ENCODE results near the gene CNTFR. TPM values are rescaled to one million over a fixed set of nuclear protein-coding genes. Genes with fewer than 3 reads are reported as not detected.

CNTFR gene
- total and polyA plus RNA-seq, 2 of the 8 experiments (the other 6 are each of a cell fraction or from before 2014, with no cell fraction given), result 1.2 to 4.2 TPM

GRCh38 chr9:34552606-34552981, 36.9 kb downstream of the CNTFR start:
- Histone ChIP-seq H3K4me3 (ENCODE audit: extremely low read depth in 1 of 4, insufficient read depth in 2 of 4, low read depth in 3 of 4, low read length in 4 of 4) (no peak overlapping the region), H3K9ac (replicated peaks in 1 of 4; ENCODE audit: extremely low read depth in 1 of 4, low read depth in 3 of 4, low read length in 3 of 4) (no peak overlapping the region), H2AFZ (ENCODE audit: low read length) (no peak overlapping the region), H3K36me3 (ENCODE audit: control insufficient read depth in 2 of 4, insufficient read depth in 4 of 4, low read length in 3 of 4) (no peaks in the 10 kb centered on the region), H2AK5ac (ENCODE audit: low read depth, low read length) (no peak overlapping the region), H3K79me1 (ENCODE audit: low read depth, low read length) (0 out of 2 replicates have a peak, but pooled peaks cover 2% of the 10 kb centered on the region), H2BK12ac (ENCODE audit: low read depth, low read length) (no peak overlapping the region), H3K18ac (ENCODE audit: extremely low read depth, low read length) (no peak overlapping the region), H3K27ac (ENCODE audit: low read depth, low read length) (no peak overlapping the region), H3K79me2 (ENCODE audit: control insufficient read depth in 1 of 2, insufficient read depth in 2 of 2, low read length in 2 of 2) (no peaks in the 10 kb centered on the region), H3K27me3 (replicated peaks in 1 of 4; ENCODE audit: control insufficient read depth in 3 of 4, extremely low read depth in 1 of 4, insufficient read depth in 3 of 4, low read length in 3 of 4) (peaks cover 0 to 8% (median 3%) of the 10 kb centered on the region in 4 experiments; a peak in 4 of 7 replicates), H3K4ac (replicated peaks; ENCODE audit: insufficient read length, low read depth, low read length) (no peak overlapping the region), H3K23me2 (ENCODE audit: low read depth, low read length) (no peaks in the 10 kb centered on the region), H3K14ac (ENCODE audit: insufficient read length) (no peak overlapping the region), H3K4me2 (ENCODE audit: insufficient read depth in 1 of 2, low read depth in 2 of 2, low read length in 2 of 2) (no peak overlapping the region), H2BK20ac (ENCODE audit: low read length) (no peak overlapping the region), H3K56ac (replicated peaks; ENCODE audit: insufficient read length, low read depth, low read length) (no peak overlapping the region), H3K4me1 (replicated peaks in 1 of 4; ENCODE audit: control insufficient read depth in 3 of 4, insufficient read depth in 4 of 4, low read length in 3 of 4) (peaks cover 5 to 13% (median 13%) of the 10 kb centered on the region in 4 experiments), H4K20me1 (replicated peaks in 1 of 2; ENCODE audit: control insufficient read depth in 1 of 2, insufficient read depth in 2 of 2, low read length in 2 of 2) (no peaks in the 10 kb centered on the region), H2BK15ac (ENCODE audit: low read length) (peak overlapping the region; percentile 61; the same call in 1 of the 2 replicates), H4K8ac (ENCODE audit: extremely low read depth, insufficient read depth, low read length) (no peak overlapping the region), H2BK120ac (replicated peaks; ENCODE audit: low read depth, low read length) (no peak overlapping the region), H4K91ac (replicated peaks; ENCODE audit: insufficient read length, low read length) (no peak overlapping the region), H3K23ac (ENCODE audit: insufficient read length) (no peak overlapping the region), H2BK5ac (ENCODE audit: low read depth, low read length) (no peak overlapping the region), H4K5ac (ENCODE audit: insufficient read length, low read depth, low read length) (no peak overlapping the region), H3K9me3 (ENCODE audit: insufficient read depth in 2 of 2, low read depth in 1 of 2, low read length in 1 of 2) (no peaks in the 10 kb centered on the region)
- ChIA-PET CTCF (ENCODE audit: partially characterized antibody) (interaction anchor here (0.9 to 9.4 kb wide), 7 partner anchors 11 to 108 kb away, joined by 3 to 157 read pairs (median 4); no protein-coding TSS in a partner anchor), POLR2A (ENCODE audit: partially characterized antibody) (no interaction called here)
- 91% methylated on average over 13 of the region's 13 CpGs; no CpG with 5 or more reads in 1 of the 2 experiments for WGBS, 2 experiments (ENCODE audit: extremely low coverage in 1 of 2, insufficient coverage in 1 of 2, insufficient read length in 1 of 2, insufficient replicate concordance in 2 of 2, low coverage in 1 of 2, low lambda C conversion rate in 2 of 2, missing lambda C conversion rate in 1 of 2)
- TF ChIP-seq KDM1A (IDR thresholded peaks at IDR 0.05; ENCODE audit: borderline replicate concordance, low read length), result no peak
- TF ChIP-seq SIRT6 (IDR thresholded peaks at IDR 0.05; ENCODE audit: low read length), result no peak
- no peak for TF ChIP-seq NRF1 (IDR thresholded peaks at IDR 0.05; ENCODE audit: low read depth, low read length)
- no peak for TF ChIP-seq POLR2AphosphoS5 (IDR thresholded peaks at IDR 0.05; ENCODE audit: low read depth, low read length)
- no peak for TF ChIP-seq JUN (IDR thresholded peaks at IDR 0.05; ENCODE audit: low read depth, low read length)
- no peak for TF ChIP-seq TBP (IDR thresholded peaks at IDR 0.05; ENCODE audit: low read depth, low read length)
- no peak for TF ChIP-seq CEBPB (IDR thresholded peaks at IDR 0.05; ENCODE audit: low read depth, low read length)
- no peak for TF ChIP-seq FOSL1 (IDR thresholded peaks at IDR 0.05; ENCODE audit: insufficient read depth, low read depth, low read length)
- no peak for TF ChIP-seq JUND (IDR thresholded peaks at IDR 0.05; ENCODE audit: low read length)
- no peak for TF ChIP-seq EZH2 (IDR thresholded peaks at IDR 0.05; ENCODE audit: low read depth, low read length, severe bottlenecking)
- FAIRE-seq, result no peak
- no peak for DNase-seq (ENCODE audit: low read depth in 1 of 2, low spot score in 2 of 2)

Measured in H1 (cell line).